ENCODE data around the gene TRAPPC14. TPM values are rescaled to one million over a fixed set of nuclear protein-coding genes. Genes with fewer than 3 reads are reported as not detected.
A peak's percentile ranks its signal among the peaks of the same experiment; 100 is the strongest.
"Not testable (repeated sequence)": the region's sequence is repeated elsewhere in the genome, so short reads cannot be mapped to it uniquely, and the experiment has no call there.

TRAPPC14 gene
- total and polyA plus RNA-seq, 9 of the 15 experiments (the other 6 are each of a cell fraction or from before 2014, with no cell fraction given): 0.42 to 45.9 (median 18.2) TPM

DNA sequence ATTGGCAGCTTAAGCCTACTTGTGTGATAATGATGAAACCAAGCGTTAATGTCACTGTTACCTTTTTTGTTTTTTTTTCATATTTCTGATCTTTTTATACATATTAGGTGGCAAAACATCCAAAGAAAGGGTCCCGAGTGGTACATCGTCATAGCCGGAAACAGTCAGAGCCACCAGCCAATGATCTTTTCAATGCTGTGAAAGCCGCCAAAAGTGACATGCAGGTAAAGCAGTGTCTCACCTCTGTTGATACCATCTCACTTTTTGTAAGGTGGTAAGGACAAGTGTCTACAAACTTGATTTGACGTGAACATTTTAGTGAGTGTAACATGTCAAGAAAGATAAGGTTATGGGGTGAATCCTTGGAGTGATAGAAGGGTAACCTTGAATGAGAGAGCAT, 24.1 kb upstream of the TRAPPC14 start:
- H3K27ac ChIP-seq (ENCODE audit: extremely low read depth, low read depth, low read length); FAIRE-seq; in situ Hi-C loops (cut with MboI); H3K79me2 ChIP-seq (ENCODE audit: control insufficient read depth, insufficient read depth, low read length); ATAC-seq; H3K4me2 ChIP-seq (ENCODE audit: insufficient read depth, low read length); H3K4me3 ChIP-seq; H3K9me1 ChIP-seq (ENCODE audit: control insufficient read depth, insufficient read depth, low read length); CTCF ChIA-PET (ENCODE audit: low intra/inter-chr PET ratio); BruUV-seq (replicated peaks); H4K20me1 ChIP-seq (replicated peaks; ENCODE audit: control insufficient read depth, insufficient read depth, low read length); H3K9ac ChIP-seq (ENCODE audit: insufficient read depth in 1 of 2, low read depth in 2 of 2, low read length in 2 of 2); H3K9me3 ChIP-seq (replicated peaks; ENCODE audit: control insufficient read depth, insufficient read depth, low read depth, low read length); H2AFZ ChIP-seq (ENCODE audit: low read depth, low read length); intact Hi-C loops (cut with micrococcal nuclease); DNase-seq (ENCODE audit: extremely low read depth in 1 of 4, low spot score in 3 of 4); H3K4me1 ChIP-seq (replicated peaks in 1 of 2; ENCODE audit: control insufficient read depth in 2 of 2, insufficient read depth in 2 of 2, low read length in 2 of 2); H3K36me3 ChIP-seq (ENCODE audit: control insufficient read depth, insufficient read depth, low read length); H3K27me3 ChIP-seq (ENCODE audit: control insufficient read depth in 2 of 2, insufficient read depth in 2 of 2, low read length in 2 of 2): not testable (repeated sequence)
- POLR2A ChIA-PET: interaction anchor here (0.6 to 1.0 kb wide), 2 partner anchors 8 to 473 kb away, joined by 3 to 6 read pairs; no protein-coding TSS in a partner anchor
- 20% methylated on average over 6 of the region's 6 CpGs for WGBS (ENCODE audit: insufficient coverage, low coverage, missing lambda C conversion rate)
- 0 out of 2 replicates have a peak, but pooled peaks have one; percentile 24 for TF ChIP-seq L3MBTL2 (IDR thresholded peaks at IDR 0.05)

DNA sequence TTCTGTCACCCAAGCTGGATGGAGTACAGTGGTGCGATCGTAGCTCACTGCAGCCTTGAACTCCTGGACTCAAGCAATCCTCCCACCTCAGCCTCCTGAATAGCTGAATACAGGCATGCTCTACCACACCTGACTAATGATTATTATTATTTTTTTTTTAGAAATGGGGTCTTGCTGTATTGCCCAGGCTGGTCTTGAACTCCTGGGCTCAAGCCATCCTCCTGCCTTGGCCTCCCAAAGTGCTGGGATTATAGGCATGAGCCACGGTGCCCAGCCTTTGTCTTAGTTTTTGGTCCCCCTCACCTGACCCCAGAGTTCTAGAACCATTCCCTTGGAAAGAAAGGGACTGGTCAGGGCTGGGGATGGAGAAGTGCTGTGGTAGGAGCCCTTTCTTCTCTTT, 21.6 kb upstream of the TRAPPC14 start:
- H3K9me3 ChIP-seq (replicated peaks; ENCODE audit: control insufficient read depth, insufficient read depth, low read depth, low read length); H3K36me3 ChIP-seq (ENCODE audit: control insufficient read depth, insufficient read depth, low read length); H3K4me2 ChIP-seq (ENCODE audit: insufficient read depth, low read length); FAIRE-seq; H3K4me3 ChIP-seq; H4K20me1 ChIP-seq (replicated peaks; ENCODE audit: control insufficient read depth, insufficient read depth, low read length); H2AFZ ChIP-seq (ENCODE audit: low read depth, low read length); ATAC-seq; CTCF ChIA-PET (ENCODE audit: low intra/inter-chr PET ratio); H3K9ac ChIP-seq (ENCODE audit: insufficient read depth in 1 of 2, low read depth in 2 of 2, low read length in 2 of 2); H3K79me2 ChIP-seq (ENCODE audit: control insufficient read depth, insufficient read depth, low read length); intact Hi-C loops (cut with micrococcal nuclease); H3K9me1 ChIP-seq (ENCODE audit: control insufficient read depth, insufficient read depth, low read length); in situ Hi-C loops (cut with MboI); DNase-seq (ENCODE audit: extremely low read depth in 1 of 4, low spot score in 3 of 4); H3K27ac ChIP-seq (ENCODE audit: extremely low read depth, low read depth, low read length); H3K27me3 ChIP-seq (ENCODE audit: control insufficient read depth in 2 of 2, insufficient read depth in 2 of 2, low read length in 2 of 2); BruUV-seq (replicated peaks): not testable (repeated sequence)
- 64% methylated on average over 3 of the region's 3 CpGs for WGBS (ENCODE audit: insufficient coverage, low coverage, missing lambda C conversion rate)
- peak; percentile 81 for TF ChIP-seq ZNF121 (CRISPR knock-in tag; conservative IDR thresholded peaks at IDR 0.05)
- H3K4me1 ChIP-seq (replicated peaks in 1 of 2; ENCODE audit: control insufficient read depth in 2 of 2, insufficient read depth in 2 of 2, low read length in 2 of 2): peaks cover 8 to 20% of the 10 kb centered on the region in 2 experiments; a peak in 4 of 5 replicates
- POLR2A ChIA-PET: interaction anchor here (1.1 kb wide), 1 partner anchor 13 kb away, joined by 3 read pairs; no protein-coding TSS in a partner anchor
